ENCODE results near the gene TMCC1.

DNA sequence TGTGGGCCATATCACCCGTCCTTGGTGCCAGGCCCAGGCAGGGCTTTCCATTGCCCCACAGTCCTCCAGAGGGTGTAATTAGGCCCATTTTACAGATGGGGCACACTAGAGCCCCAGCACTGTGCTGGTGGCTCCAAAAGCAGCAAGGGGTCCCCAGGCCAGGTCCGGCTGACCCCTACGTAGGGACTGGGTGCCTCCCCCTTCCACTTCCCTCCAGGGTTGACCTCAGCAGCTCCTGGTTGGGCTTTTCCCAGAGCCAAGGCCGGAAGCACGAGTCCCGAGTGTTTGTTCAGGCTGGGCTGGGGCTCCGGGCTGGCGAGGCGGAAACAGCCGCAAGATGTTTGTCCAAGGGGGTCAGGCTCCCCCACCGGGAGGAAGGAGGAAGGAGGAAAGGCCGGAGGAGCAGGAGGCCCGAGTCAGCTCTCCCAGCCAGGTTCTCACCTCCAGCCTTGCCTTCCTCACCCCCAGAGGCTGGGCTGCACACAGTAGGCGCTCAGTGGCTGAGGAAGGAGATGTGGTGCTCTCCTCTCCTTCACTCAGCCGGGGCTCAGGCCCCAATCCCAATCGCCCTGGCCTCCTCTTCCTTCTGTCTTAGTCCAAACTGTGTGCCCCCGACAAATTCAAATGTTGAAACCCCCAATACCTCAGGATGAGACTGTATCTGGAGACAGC lies 269.9 kb downstream of the TMCC1 start:
- TF ChIP-seq, protein P1, sequence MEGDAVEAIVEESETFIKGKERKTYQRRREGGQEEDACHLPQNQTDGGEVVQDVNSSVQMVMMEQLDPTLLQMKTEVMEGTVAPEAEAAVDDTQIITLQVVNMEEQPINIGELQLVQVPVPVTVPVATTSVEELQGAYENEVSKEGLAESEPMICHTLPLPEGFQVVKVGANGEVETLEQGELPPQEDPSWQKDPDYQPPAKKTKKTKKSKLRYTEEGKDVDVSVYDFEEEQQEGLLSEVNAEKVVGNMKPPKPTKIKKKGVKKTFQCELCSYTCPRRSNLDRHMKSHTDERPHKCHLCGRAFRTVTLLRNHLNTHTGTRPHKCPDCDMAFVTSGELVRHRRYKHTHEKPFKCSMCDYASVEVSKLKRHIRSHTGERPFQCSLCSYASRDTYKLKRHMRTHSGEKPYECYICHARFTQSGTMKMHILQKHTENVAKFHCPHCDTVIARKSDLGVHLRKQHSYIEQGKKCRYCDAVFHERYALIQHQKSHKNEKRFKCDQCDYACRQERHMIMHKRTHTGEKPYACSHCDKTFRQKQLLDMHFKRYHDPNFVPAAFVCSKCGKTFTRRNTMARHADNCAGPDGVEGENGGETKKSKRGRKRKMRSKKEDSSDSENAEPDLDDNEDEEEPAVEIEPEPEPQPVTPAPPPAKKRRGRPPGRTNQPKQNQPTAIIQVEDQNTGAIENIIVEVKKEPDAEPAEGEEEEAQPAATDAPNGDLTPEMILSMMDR (IDR thresholded peaks at IDR 0.05): peak in 1 of 6 experiments; percentile 4
- no peak for TF ChIP-seq POLR2A (IDR thresholded peaks at IDR 0.05)

Measured in thyroid gland (tissue), 4 donors.